ENCODE measurements around the gene TBPL1.

TBPL1 gene

GRCh38 chr6:134039116-134039515, 86.1 kb downstream of the TBPL1 start:
- no peak for DNase-seq (ENCODE audit: low read depth in 1 of 2, low spot score in 1 of 2)
